ENCODE data around the gene GIGYF2.
"Not testable (repeated sequence)": the region's sequence is repeated elsewhere in the genome, so short reads cannot be mapped to it uniquely, and the experiment has no call there.

GRCh38 chr2:232685391-232685790, 11.7 kb upstream of the GIGYF2 start:
- TF ChIP-seq, protein P1, sequence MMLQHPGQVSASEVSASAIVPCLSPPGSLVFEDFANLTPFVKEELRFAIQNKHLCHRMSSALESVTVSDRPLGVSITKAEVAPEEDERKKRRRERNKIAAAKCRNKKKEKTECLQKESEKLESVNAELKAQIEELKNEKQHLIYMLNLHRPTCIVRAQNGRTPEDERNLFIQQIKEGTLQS (IDR thresholded peaks at IDR 0.05) = not testable (repeated sequence)
- TF ChIP-seq, protein P2, sequence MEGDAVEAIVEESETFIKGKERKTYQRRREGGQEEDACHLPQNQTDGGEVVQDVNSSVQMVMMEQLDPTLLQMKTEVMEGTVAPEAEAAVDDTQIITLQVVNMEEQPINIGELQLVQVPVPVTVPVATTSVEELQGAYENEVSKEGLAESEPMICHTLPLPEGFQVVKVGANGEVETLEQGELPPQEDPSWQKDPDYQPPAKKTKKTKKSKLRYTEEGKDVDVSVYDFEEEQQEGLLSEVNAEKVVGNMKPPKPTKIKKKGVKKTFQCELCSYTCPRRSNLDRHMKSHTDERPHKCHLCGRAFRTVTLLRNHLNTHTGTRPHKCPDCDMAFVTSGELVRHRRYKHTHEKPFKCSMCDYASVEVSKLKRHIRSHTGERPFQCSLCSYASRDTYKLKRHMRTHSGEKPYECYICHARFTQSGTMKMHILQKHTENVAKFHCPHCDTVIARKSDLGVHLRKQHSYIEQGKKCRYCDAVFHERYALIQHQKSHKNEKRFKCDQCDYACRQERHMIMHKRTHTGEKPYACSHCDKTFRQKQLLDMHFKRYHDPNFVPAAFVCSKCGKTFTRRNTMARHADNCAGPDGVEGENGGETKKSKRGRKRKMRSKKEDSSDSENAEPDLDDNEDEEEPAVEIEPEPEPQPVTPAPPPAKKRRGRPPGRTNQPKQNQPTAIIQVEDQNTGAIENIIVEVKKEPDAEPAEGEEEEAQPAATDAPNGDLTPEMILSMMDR (IDR thresholded peaks at IDR 0.05; ENCODE audit: low read depth, low read length, missing input control) = not testable (repeated sequence)
- TF ChIP-seq RAD21 (IDR thresholded peaks at IDR 0.05); SP1 (IDR thresholded peaks at IDR 0.05); MAX (IDR thresholded peaks at IDR 0.05); EGR1 (IDR thresholded peaks at IDR 0.05; ENCODE audit: low read depth in 2 of 2): not testable (repeated sequence)
- TF ChIP-seq, protein P3, sequence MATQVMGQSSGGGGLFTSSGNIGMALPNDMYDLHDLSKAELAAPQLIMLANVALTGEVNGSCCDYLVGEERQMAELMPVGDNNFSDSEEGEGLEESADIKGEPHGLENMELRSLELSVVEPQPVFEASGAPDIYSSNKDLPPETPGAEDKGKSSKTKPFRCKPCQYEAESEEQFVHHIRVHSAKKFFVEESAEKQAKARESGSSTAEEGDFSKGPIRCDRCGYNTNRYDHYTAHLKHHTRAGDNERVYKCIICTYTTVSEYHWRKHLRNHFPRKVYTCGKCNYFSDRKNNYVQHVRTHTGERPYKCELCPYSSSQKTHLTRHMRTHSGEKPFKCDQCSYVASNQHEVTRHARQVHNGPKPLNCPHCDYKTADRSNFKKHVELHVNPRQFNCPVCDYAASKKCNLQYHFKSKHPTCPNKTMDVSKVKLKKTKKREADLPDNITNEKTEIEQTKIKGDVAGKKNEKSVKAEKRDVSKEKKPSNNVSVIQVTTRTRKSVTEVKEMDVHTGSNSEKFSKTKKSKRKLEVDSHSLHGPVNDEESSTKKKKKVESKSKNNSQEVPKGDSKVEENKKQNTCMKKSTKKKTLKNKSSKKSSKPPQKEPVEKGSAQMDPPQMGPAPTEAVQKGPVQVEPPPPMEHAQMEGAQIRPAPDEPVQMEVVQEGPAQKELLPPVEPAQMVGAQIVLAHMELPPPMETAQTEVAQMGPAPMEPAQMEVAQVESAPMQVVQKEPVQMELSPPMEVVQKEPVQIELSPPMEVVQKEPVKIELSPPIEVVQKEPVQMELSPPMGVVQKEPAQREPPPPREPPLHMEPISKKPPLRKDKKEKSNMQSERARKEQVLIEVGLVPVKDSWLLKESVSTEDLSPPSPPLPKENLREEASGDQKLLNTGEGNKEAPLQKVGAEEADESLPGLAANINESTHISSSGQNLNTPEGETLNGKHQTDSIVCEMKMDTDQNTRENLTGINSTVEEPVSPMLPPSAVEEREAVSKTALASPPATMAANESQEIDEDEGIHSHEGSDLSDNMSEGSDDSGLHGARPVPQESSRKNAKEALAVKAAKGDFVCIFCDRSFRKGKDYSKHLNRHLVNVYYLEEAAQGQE (IDR thresholded peaks at IDR 0.05) = not testable (repeated sequence)
